SH-SY5Y (cell line): ENCODE measurements around the gene SIRPB2.
A peak's percentile ranks its signal among the peaks of the same experiment; 100 is the strongest.

Source experiments
- GATA2 ChIP-seq: IDR thresholded peaks from 2 replicates; pipeline ENCODE4 v1.6.1; 2011; ENCODE audit warnings: mild to moderate bottlenecking, low read depth, low read length
- GATA3 ChIP-seq: IDR thresholded peaks from 2 replicates; pipeline ENCODE4 v1.6.1; 2011; ENCODE audit warnings: low read depth, mild to moderate bottlenecking, low read length, moderate library complexity

Gene SIRPB2

GRCh38 chr20:1469925-1470571, 21.2 kb downstream of the SIRPB2 start:
- no peak for TF ChIP-seq GATA3
- no peak for TF ChIP-seq GATA2

- TF ChIP-seq GATA2 (no peak), GATA3 (no peak)
These were observed 21.8 kb downstream of the SIRPB2 start for GRCh38 chr20:1469306-1469905.

- TF ChIP-seq GATA2 (no peak), GATA3 (no peak)
These were observed 23.0 kb downstream of the SIRPB2 start for GRCh38 chr20:1468117-1468624.

- TF ChIP-seq GATA2 (no peak), GATA3 (no peak)
These were observed 23.7 kb downstream of the SIRPB2 start for GRCh38 chr20:1467355-1468116.

- no peak for TF ChIP-seq GATA3
- TF ChIP-seq GATA2, result no peak
These were observed 24.2 kb downstream of the SIRPB2 start for GRCh38 chr20:1467082-1467354.

GRCh38 chr20:1466211-1467081, 24.8 kb downstream of the SIRPB2 start, which contains the start of gene NSFL1C:
NSFL1C (minus strand) TSS chr20:1466849; CDS start chr20:1466824, 25 bp downstream.
- TF ChIP-seq GATA3 (no peak), GATA2 (peak; percentile 19; the same call in 1 of the 2 replicates)

- no peak for TF ChIP-seq GATA3
These were observed 25.6 kb downstream of the SIRPB2 start for GRCh38 chr20:1465470-1466210.

- TF ChIP-seq GATA2 (no peak), GATA3 (no peak)
These were observed 27.1 kb downstream of the SIRPB2 start for GRCh38 chr20:1463971-1464570.

GRCh38 chr20:1462834-1463233, 28.4 kb downstream of the SIRPB2 start:
- TF ChIP-seq GATA2, result no peak

- TF ChIP-seq GATA2 (no peak), GATA3 (no peak)
These were observed 29.2 kb downstream of the SIRPB2 start for GRCh38 chr20:1462001-1462400.

GRCh38 chr20:1460275-1460674, 30.9 kb downstream of the SIRPB2 start:
- TF ChIP-seq GATA2 (no peak), GATA3 (no peak)

- TF ChIP-seq GATA3 (no peak), GATA2 (no peak)
These were observed 33.2 kb downstream of the SIRPB2 start for GRCh38 chr20:1457992-1458391.

GRCh38 chr20:1456300-1456699, 34.9 kb downstream of the SIRPB2 start:
- TF ChIP-seq GATA3 (no peak), GATA2 (no peak)

GRCh38 chr20:1450926-1451491, 40.2 kb downstream of the SIRPB2 start:
- no peak for TF ChIP-seq GATA3
